Tongue (tissue), 2 donors: ENCODE measurements around the gene RINL. TPM values are rescaled to one million over a fixed set of nuclear protein-coding genes. Genes with fewer than 3 reads are reported as not detected.
"Not testable (repeated sequence)": the region's sequence is repeated elsewhere in the genome, so short reads cannot be mapped to it uniquely, and the experiment has no call there.

ENCODE experiments used
- DNase-seq: peaks from one replicate; pipeline ENCODE4 v3.0.0-alpha.2; 2015
- total RNA-seq: library from RNA; depleted of rRNA; stranded (reverse); fragments of >200 nt; gene quantifications from one replicate; pipeline ENCODE4 v1.2.3, GENCODE V29; 2014

The RINL gene
- total RNA-seq, 1 donor from 2014 or later = 7.1 TPM

- DNase-seq = peak; percentile 57
These were observed 2.2 kb downstream of the RINL start for GRCh38 chr19:38875656-38876395.

- DNase-seq = peak; percentile 35
These were observed 4.7 kb downstream of the RINL start for GRCh38 chr19:38873400-38873799.

GRCh38 chr19:38870612-38871011, 7.5 kb downstream of the RINL start:
- no peak for DNase-seq

GRCh38 chr19:38869836-38870607, 8.1 kb downstream of the RINL start:
- peak; percentile 81 for DNase-seq

- no peak for DNase-seq
These were observed 8.8 kb downstream of the RINL start for GRCh38 chr19:38869160-38869835.

- DNase-seq = no peak
These were observed 9.5 kb downstream of the RINL start for GRCh38 chr19:38868551-38868950.

- DNase-seq = no peak
These were observed 10.8 kb downstream of the RINL start for GRCh38 chr19:38867171-38867780.

GRCh38 chr19:38862321-38863059, 15.6 kb downstream of the RINL start:
- peak; percentile 92 for DNase-seq

GRCh38 chr19:38861368-38861767, 16.7 kb downstream of the RINL start:
- DNase-seq = no peak

GRCh38 chr19:38859631-38860204, 18.4 kb downstream of the RINL start:
- not testable (repeated sequence) for DNase-seq

GRCh38 chr19:38856813-38857212, 21.3 kb downstream of the RINL start:
- no peak for DNase-seq

- not testable (repeated sequence) for DNase-seq
These were observed 22.3 kb downstream of the RINL start for GRCh38 chr19:38855751-38856150.

- DNase-seq = not testable (repeated sequence)
These were observed 23.1 kb downstream of the RINL start for GRCh38 chr19:38854961-38855360.

- no peak for DNase-seq
These were observed 24.9 kb downstream of the RINL start for GRCh38 chr19:38853214-38853613.

- DNase-seq = peak; percentile 82
These were observed 25.6 kb downstream of the RINL start for GRCh38 chr19:38852231-38853044.

GRCh38 chr19:38851622-38852230, 26.3 kb downstream of the RINL start:
- peak; percentile 98 for DNase-seq

- DNase-seq = no peak
These were observed 27.0 kb downstream of the RINL start for GRCh38 chr19:38850976-38851621.

GRCh38 chr19:38850436-38850975, 27.6 kb downstream of the RINL start:
- peak; percentile 100 for DNase-seq

- no peak for DNase-seq
These were observed 28.1 kb downstream of the RINL start, which contains the start of gene HNRNPL for GRCh38 chr19:38849860-38850435. Gene HNRNPL, minus strand, starts transcription at chr19:38849986. Its CDS starts 20 bp downstream, at chr19:38849966.
